Ovary (tissue), 9 donors: ENCODE measurements around the gene ANKK1. TPM values are rescaled to one million over a fixed set of nuclear protein-coding genes. Genes with fewer than 3 reads are reported as not detected.

ENCODE experiments used
- DNase-seq, 5 donors: peaks; one replicate each; pipeline ENCODE4 v3.0.0-alpha.2; 2019 to 2020
- H3K27ac ChIP-seq, 2 donors: fragments of 200-600 bp; one replicate each; pipeline versions ENCODE4 v1.5.1 to v1.8.0; 2019 to 2022
- H3K27me3 ChIP-seq: fragments of 200-600 bp; one replicate; pipeline ENCODE4 v1.8.0; 2022
- H3K36me3 ChIP-seq: fragments of 200-600 bp; sonication (generic); one replicate; pipeline ENCODE4 v1.5.1; 2019
- H3K4me1 ChIP-seq: one replicate; pipeline ENCODE4 v1.8.1; 2013; ENCODE audit warnings: mild to moderate bottlenecking, moderate library complexity; ENCODE audit not compliant: insufficient read depth
- H3K4me3 ChIP-seq: fragments of 200-600 bp; sonication (generic); one replicate; pipeline ENCODE4 v1.5.1; 2017
- H3K9me3 ChIP-seq, 2 donors: fragments of 200-600 bp in 1 of 2; sonication (generic) in 1 of 2; one replicate each; pipeline versions ENCODE4 v1.5.1 to v1.8.1; 2013 to 2019; ENCODE audit warnings: mild to moderate bottlenecking in 1 of 2, moderate library complexity in 1 of 2
- CTCF ChIP-seq, 3 donors: fragments of 450-650 bp in 2 of 3; fragments of 200-600 bp in 1 of 3; IDR thresholded peaks; one replicate each; pipeline versions ENCODE4 v1.5.1 to v1.8.0; 2016 to 2022; ENCODE audit warnings: antibody characterized with exemption in 3 of 3, mild to moderate bottlenecking in 1 of 3
- EP300 ChIP-seq: sonication (generic); formaldehyde crosslinking; IDR thresholded peaks from one replicate; pipeline ENCODE4 v1.6.1; 2017; ENCODE audit warnings: antibody characterized with exemption
- POLR2A ChIP-seq: fragments of 450-650 bp; IDR thresholded peaks from one replicate; pipeline ENCODE4 v1.6.1; 2017; ENCODE audit warnings: antibody characterized with exemption, mild to moderate bottlenecking, moderate library complexity
- WGBS, 3 donors: extraction: QIAGEN DNeasy Blood & Tissue Kit in 1 of 3; methylation state at CpG; one replicate each; pipeline versions ENCODE4 v1.1.5 to v1.1.7; 2013 to 2017; 5-methylcytosine and 5-hydroxymethylcytosine counted together
- intact Hi-C, 4 donors: fragments of 100-400 bp; cut with DNase I; formaldehyde crosslinking; loops; one replicate each; pipeline versions ENCODE4 v1.11.0 to v1.15.1; 2022 to 2023
- polyA plus RNA-seq, 2 donors: library from polyadenylated mRNA; stranded (reverse); fragments of 200-250 nt in 1 of 2; fragments of 350-450 nt in 1 of 2; fragmentation: Illumina TruSeq in 1 of 2; extraction: RNeasy Lipid Tissue Mini Kit (QIAGEN cat#74804) in 1 of 2; gene quantifications; one replicate each; pipeline ENCODE4 v1.2.3, GENCODE V29; 2013 to 2014
- total RNA-seq, 7 donors: library from RNA; depleted of rRNA in 2 of 7; stranded (reverse); fragments of >200 nt in 2 of 7; fragmentation: NEBNext Ultra II Directional in 3 of 7; extraction: Animal tissue kit (Norgen Biotek cat#: 25700) in 3 of 7; gene quantifications; one replicate each; pipeline versions ENCODE4 v1.1.0 to v1.2.4, GENCODE V29; 2016 to 2023
- donor health status: DM: no; HTN: no; CAD: no; lungs with moderate emphysema.
- donor health status: DM: no; HTN: no; CAD: no.
- donor health status: Bipolar disorder and iron deficiency.
- donor health status: DM: yes; HTN: yes; CAD: no.
- donor health status: DM: no; HTN: no; CAD: no.
- donor health status: DM: yes; HTN: yes; CAD: no.

Gene ANKK1
- total and polyA plus RNA-seq, 9 donors: 0.34 to 2.4 (median 0.63) TPM; not detected in 1

GRCh38 chr11:113400631-113401230 is 13.2 kb downstream of the ANKK1 start:
- no peaks in the 10 kb centered on the region for H3K4me1 ChIP-seq
- intact Hi-C loops: no loop called here
- DNase-seq: no peak
- no peaks in the 10 kb centered on the region for H3K27me3 ChIP-seq
- TF ChIP-seq EP300 (no peak), CTCF (IDR thresholded peaks at IDR 0.05) (no peak), POLR2A (no peak)
- WGBS, 3 donors: 59 to 66% (median 63%) methylated on average over 5 of the region's 5 CpGs
- H3K4me3 ChIP-seq: no peak overlapping the region
- no peak overlapping the region for H3K27ac ChIP-seq
- no peaks in the 10 kb centered on the region for H3K36me3 ChIP-seq
- H3K9me3 ChIP-seq: no peaks in the 10 kb centered on the region

- DNase-seq: no peak
- Histone ChIP-seq H3K9me3 (no peaks in the 10 kb centered on the region), H3K4me1 (no peaks in the 10 kb centered on the region), H3K27me3 (no peaks in the 10 kb centered on the region), H3K36me3 (no peaks in the 10 kb centered on the region), H3K27ac (no peak overlapping the region), H3K4me3 (no peak overlapping the region)
- intact Hi-C loops: no loop called here
- TF ChIP-seq EP300 (no peak), CTCF (IDR thresholded peaks at IDR 0.05) (no peak), POLR2A (no peak)
- 31 to 42% (median 35%) methylated on average over 2 of the region's 2 CpGs for WGBS, 3 donors
Observed at GRCh38 chr11:113401718-113402117, 14.1 kb downstream of the ANKK1 start.

- WGBS, 3 donors: 89 to 93% (median 90%) methylated on average over 7 of the region's 7 CpGs
- TF ChIP-seq CTCF (IDR thresholded peaks at IDR 0.05) (no peak), EP300 (no peak), POLR2A (no peak)
- DNase-seq: no peak
Observed at GRCh38 chr11:113404859-113405430, 17.4 kb downstream of the ANKK1 start.

GRCh38 chr11:113405724-113406478 is 18.3 kb downstream of the ANKK1 start:
- no peaks in the 10 kb centered on the region for H3K36me3 ChIP-seq
- no peak for DNase-seq
- intact Hi-C loops: loop anchor here in 1 of 4 donors (5.0 kb wide), 1 partner anchor 51 kb away; no protein-coding TSS in a partner anchor
- H3K4me1 ChIP-seq: no peaks in the 10 kb centered on the region
- WGBS, 3 donors: 54 to 75% (median 56%) methylated on average over 7 of the region's 7 CpGs
- no peak overlapping the region for H3K4me3 ChIP-seq
- TF ChIP-seq EP300 (no peak), CTCF (IDR thresholded peaks at IDR 0.05) (no peak), POLR2A (no peak)
- H3K27me3 ChIP-seq: no peaks in the 10 kb centered on the region
- H3K9me3 ChIP-seq: no peaks in the 10 kb centered on the region
- no peak overlapping the region for H3K27ac ChIP-seq

More at GRCh38 chr11:113404859-113405430, 17.4 kb downstream of the ANKK1 start:
- no peaks in the 10 kb centered on the region for H3K27me3 ChIP-seq
- no peaks in the 10 kb centered on the region for H3K9me3 ChIP-seq
- no peak overlapping the region for H3K4me3 ChIP-seq
- H3K36me3 ChIP-seq: no peaks in the 10 kb centered on the region
- no peak overlapping the region for H3K27ac ChIP-seq
- intact Hi-C loops: loop anchor here in 1 of 4 donors (5.0 kb wide), 1 partner anchor 52 kb away; no protein-coding TSS in a partner anchor
- H3K4me1 ChIP-seq: no peaks in the 10 kb centered on the region
